Ureter (tissue), 1 donor: ENCODE results near the gene ZNF22. TPM values are rescaled to one million over a fixed set of nuclear protein-coding genes. Genes with fewer than 3 reads are reported as not detected.

Experiments used
- DNase-seq: peaks from one replicate; pipeline ENCODE4 v3.0.0-alpha.2; 2020; ENCODE audit warnings: low spot score
- total RNA-seq: library from RNA; stranded (reverse); gene quantifications from one replicate; pipeline ENCODE4 v1.2.4, GENCODE V29; 2023
- donor health status: DM: yes; HTN: yes; CAD: no.

Gene ZNF22
- total RNA-seq, 1 donor from 2014 or later = 21.2 TPM

GRCh38 chr10:44977287-44978212 is 23.2 kb upstream of the ZNF22 start:
- no peak for DNase-seq

- no peak for DNase-seq
These were observed 22.5 kb upstream of the ZNF22 start for GRCh38 chr10:44978213-44978569.

GRCh38 chr10:44978570-44979280 is 22.0 kb upstream of the ZNF22 start, which contains the start of gene DEPP1:
TSS of gene DEPP1 (minus strand) at chr10:44978809. CDS start at chr10:44978030, 779 bp downstream.
- peak; percentile 96 for DNase-seq

GRCh38 chr10:44979281-44980191 is 21.2 kb upstream of the ZNF22 start:
- no peak for DNase-seq

GRCh38 chr10:44980309-44981171 is 20.2 kb upstream of the ZNF22 start:
- DNase-seq = no peak

GRCh38 chr10:44981172-44982113 is 19.3 kb upstream of the ZNF22 start:
- DNase-seq = no peak

- no peak for DNase-seq
These were observed 18.6 kb upstream of the ZNF22 start for GRCh38 chr10:44982114-44982460.

- no peak for DNase-seq
These were observed 18.2 kb upstream of the ZNF22 start for GRCh38 chr10:44982496-44982895.

- DNase-seq = no peak
These were observed 17.4 kb upstream of the ZNF22 start for GRCh38 chr10:44983066-44983894.

- no peak for DNase-seq
These were observed 16.8 kb upstream of the ZNF22 start for GRCh38 chr10:44983895-44984278.

- DNase-seq = no peak
These were observed 16.0 kb upstream of the ZNF22 start for GRCh38 chr10:44984671-44985101.

- no peak for DNase-seq
These were observed 15.5 kb upstream of the ZNF22 start for GRCh38 chr10:44985175-44985681.

- no peak for DNase-seq
These were observed 14.5 kb upstream of the ZNF22 start for GRCh38 chr10:44986179-44986578.

GRCh38 chr10:44986670-44987069 is 14.1 kb upstream of the ZNF22 start:
- peak; percentile 1 for DNase-seq

GRCh38 chr10:44988957-44989585 is 11.7 kb upstream of the ZNF22 start:
- no peak for DNase-seq

- DNase-seq = no peak
These were observed 11.0 kb upstream of the ZNF22 start for GRCh38 chr10:44989597-44990301.

GRCh38 chr10:44990302-44990655 is 10.4 kb upstream of the ZNF22 start:
- DNase-seq = no peak

GRCh38 chr10:44990965-44991364 is 9.8 kb upstream of the ZNF22 start:
- DNase-seq = no peak
